ENCODE measurements around the gene NEUROD2. TPM values are rescaled to one million over a fixed set of nuclear protein-coding genes. Genes with fewer than 3 reads are reported as not detected.

The NEUROD2 gene
- polyA plus RNA-seq, 2 of the 4 experiments (the other 2 are of a cell fraction): not detected

Other genes starting within 250 kb of the NEUROD2 start
- 6.7 and 12.2 TPM in 2 replicates for gene FBXL20, start 206.3 kb downstream of the NEUROD2 start, polyA plus RNA-seq (2011; rRNA removed)
- 4.3 to 5.7 TPM (median 5.6 TPM) in 3 replicates for gene FBXL20, start 206.3 kb downstream of the NEUROD2 start, polyA plus RNA-seq (2017; fragmentation: RNase III; extraction: RNeasy Plus Mini Kit Qiagen cat#74134 plus additional on column Dnase treatment)
- gene MED1, start 156.7 kb downstream of the NEUROD2 start, polyA plus RNA-seq (2011; rRNA removed): 74.9 and 76.2 TPM in 2 replicates
- 33.8 to 37.0 TPM (median 34.7 TPM) in 3 replicates for gene MED1, start 156.7 kb downstream of the NEUROD2 start, polyA plus RNA-seq (2017; fragmentation: RNase III; extraction: RNeasy Plus Mini Kit Qiagen cat#74134 plus additional on column Dnase treatment)
- 42.1 and 47.3 TPM in 2 replicates for gene CDK12, start 146.4 kb downstream of the NEUROD2 start, polyA plus RNA-seq (2011; rRNA removed)
- gene CDK12, start 146.4 kb downstream of the NEUROD2 start, polyA plus RNA-seq (2017; fragmentation: RNase III; extraction: RNeasy Plus Mini Kit Qiagen cat#74134 plus additional on column Dnase treatment): 36.7 to 40.0 TPM (median 37.8 TPM) in 3 replicates
- 0.07 and 0.10 TPM in 2 replicates for gene PPP1R1B, start 19.0 kb upstream of the NEUROD2 start, polyA plus RNA-seq (2011; rRNA removed)
- gene PPP1R1B, start 19.0 kb upstream of the NEUROD2 start, polyA plus RNA-seq (2017; fragmentation: RNase III; extraction: RNeasy Plus Mini Kit Qiagen cat#74134 plus additional on column Dnase treatment): not detected in 3 replicates
- 56.0 and 60.9 TPM in 2 replicates for gene STARD3, start 29.2 kb upstream of the NEUROD2 start, polyA plus RNA-seq (2011; rRNA removed)
- 53.0 to 56.1 TPM (median 54.6 TPM) in 3 replicates for gene STARD3, start 29.2 kb upstream of the NEUROD2 start, polyA plus RNA-seq (2017; fragmentation: RNase III; extraction: RNeasy Plus Mini Kit Qiagen cat#74134 plus additional on column Dnase treatment)
- gene TCAP, start 57.4 kb upstream of the NEUROD2 start, polyA plus RNA-seq (2011; rRNA removed): 0.41 and 0.67 TPM in 2 replicates
- 1.0 to 1.6 TPM (median 1.2 TPM) in 3 replicates for gene TCAP, start 57.4 kb upstream of the NEUROD2 start, polyA plus RNA-seq (2017; fragmentation: RNase III; extraction: RNeasy Plus Mini Kit Qiagen cat#74134 plus additional on column Dnase treatment)
- not detected in 2 replicates for gene PNMT, start 60.5 kb upstream of the NEUROD2 start, polyA plus RNA-seq (2011; rRNA removed)
- 0.16 TPM in 1 of 3 replicates, not detected in the others for gene PNMT, start 60.5 kb upstream of the NEUROD2 start, polyA plus RNA-seq (2017; fragmentation: RNase III; extraction: RNeasy Plus Mini Kit Qiagen cat#74134 plus additional on column Dnase treatment)
- 8.5 and 10.6 TPM in 2 replicates for gene PGAP3, start 80.1 kb upstream of the NEUROD2 start, polyA plus RNA-seq (2011; rRNA removed)
- gene PGAP3, start 80.1 kb upstream of the NEUROD2 start, polyA plus RNA-seq (2017; fragmentation: RNase III; extraction: RNeasy Plus Mini Kit Qiagen cat#74134 plus additional on column Dnase treatment): 6.2 to 8.0 TPM (median 7.3 TPM) in 3 replicates
- 22.4 and 34.8 TPM in 2 replicates for gene ERBB2, start 92.1 kb upstream of the NEUROD2 start, polyA plus RNA-seq (2011; rRNA removed)
- gene ERBB2, start 92.1 kb upstream of the NEUROD2 start, polyA plus RNA-seq (2017; fragmentation: RNase III; extraction: RNeasy Plus Mini Kit Qiagen cat#74134 plus additional on column Dnase treatment): 28.6 to 32.4 TPM (median 32.0 TPM) in 3 replicates
- gene MIEN1, start 122.6 kb upstream of the NEUROD2 start, polyA plus RNA-seq (2011; rRNA removed): 63.9 and 111 TPM in 2 replicates
- gene MIEN1, start 122.6 kb upstream of the NEUROD2 start, polyA plus RNA-seq (2017; fragmentation: RNase III; extraction: RNeasy Plus Mini Kit Qiagen cat#74134 plus additional on column Dnase treatment): 73.2 to 86.5 TPM (median 85.5 TPM) in 3 replicates
- 5.9 and 8.6 TPM in 2 replicates for gene GRB7, start 130.0 kb upstream of the NEUROD2 start, polyA plus RNA-seq (2011; rRNA removed)
- 5.0 to 10.7 TPM (median 10.1 TPM) in 3 replicates for gene GRB7, start 130.0 kb upstream of the NEUROD2 start, polyA plus RNA-seq (2017; fragmentation: RNase III; extraction: RNeasy Plus Mini Kit Qiagen cat#74134 plus additional on column Dnase treatment)